ENCODE measurements around the gene TCHHL1.

DNA sequence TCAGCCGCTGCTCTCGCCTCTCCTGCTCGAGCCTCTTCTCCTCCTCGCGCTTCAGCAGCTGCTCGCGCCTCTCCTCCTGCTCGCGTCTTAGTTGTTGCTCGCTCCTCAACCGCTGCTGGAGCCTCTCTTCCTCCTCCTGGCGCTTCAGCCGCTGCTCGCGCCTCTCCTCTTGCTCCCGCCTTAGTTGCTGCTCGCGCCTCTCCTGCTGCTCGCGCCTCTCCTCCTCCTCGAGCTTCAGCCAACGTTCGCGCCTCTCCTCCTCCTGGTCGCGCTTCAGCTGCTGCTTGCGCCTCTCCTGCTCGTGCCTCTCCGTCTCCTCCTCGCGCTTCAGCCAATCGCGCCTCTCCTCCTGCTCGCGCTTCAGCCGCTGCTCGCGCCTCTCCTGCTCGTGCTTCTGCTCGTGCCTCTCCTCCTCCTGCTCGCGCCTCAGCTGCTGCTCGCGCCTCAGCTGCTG is 22.7 kb upstream of the TCHHL1 start:
- TF ChIP-seq NCOR1 (IDR thresholded peaks at IDR 0.05): no peak
- no peak for TF ChIP-seq TAF1 (IDR thresholded peaks at IDR 0.05; ENCODE audit: control insufficient read depth, extremely low read depth, insufficient read depth, low read length, severe bottlenecking)
- TF ChIP-seq HDGF (IDR thresholded peaks at IDR 0.05): no peak
- no peak for TF ChIP-seq BHLHE40 (IDR thresholded peaks at IDR 0.05; ENCODE audit: low read length)
- no peak for TF ChIP-seq EZH2 (IDR thresholded peaks at IDR 0.05; ENCODE audit: borderline replicate concordance, low read depth, low read length)
